ENCODE results near the gene JUND. TPM values are rescaled to one million over a fixed set of nuclear protein-coding genes. Genes with fewer than 3 reads are reported as not detected.

JUND gene
- total RNA-seq, 1 experiment from 2014 or later: 221 TPM

DNA sequence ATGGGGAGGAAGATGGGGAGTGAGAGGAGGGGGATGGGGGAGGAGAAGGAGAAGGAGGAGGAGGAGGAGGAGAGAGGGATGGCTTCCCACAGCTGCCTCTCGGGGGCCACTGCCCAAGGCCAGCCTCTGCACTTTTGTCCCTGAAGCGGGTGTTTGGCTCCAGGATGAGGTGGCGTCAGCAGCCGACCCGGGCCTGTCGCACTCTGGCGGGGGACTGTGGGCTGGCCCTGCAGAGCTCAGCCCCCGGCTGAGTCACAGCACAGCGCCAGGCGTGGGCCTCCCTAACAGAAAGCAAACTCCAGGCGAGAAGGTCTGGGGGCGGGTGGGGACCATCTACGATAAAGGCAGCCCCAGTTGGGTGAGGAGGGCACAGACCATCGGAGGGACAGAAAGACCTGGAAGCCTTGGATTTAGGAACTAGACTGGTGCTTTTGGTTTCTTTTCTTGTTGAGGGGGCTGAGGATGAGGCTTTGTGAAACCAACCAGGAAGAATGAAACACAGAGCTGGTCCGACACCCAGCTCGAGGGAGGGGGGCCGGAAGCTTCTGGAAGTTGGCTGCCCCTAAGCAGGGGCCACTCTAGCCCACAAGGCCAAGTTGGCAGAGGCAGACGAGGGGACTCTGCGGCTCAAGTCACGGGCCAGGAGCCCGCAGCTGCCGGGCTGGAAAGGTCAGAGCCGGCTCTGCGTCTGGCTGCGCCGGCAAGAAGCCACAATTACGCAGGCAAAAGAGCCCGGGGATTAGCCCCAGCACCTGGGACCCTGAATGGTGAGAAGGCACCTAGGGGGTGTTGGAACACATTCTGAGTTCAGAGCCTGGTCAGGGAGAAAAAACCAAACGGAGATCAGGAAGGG is 23.3 kb upstream of the JUND start (continued):
- TF ChIP-seq, protein P1, sequence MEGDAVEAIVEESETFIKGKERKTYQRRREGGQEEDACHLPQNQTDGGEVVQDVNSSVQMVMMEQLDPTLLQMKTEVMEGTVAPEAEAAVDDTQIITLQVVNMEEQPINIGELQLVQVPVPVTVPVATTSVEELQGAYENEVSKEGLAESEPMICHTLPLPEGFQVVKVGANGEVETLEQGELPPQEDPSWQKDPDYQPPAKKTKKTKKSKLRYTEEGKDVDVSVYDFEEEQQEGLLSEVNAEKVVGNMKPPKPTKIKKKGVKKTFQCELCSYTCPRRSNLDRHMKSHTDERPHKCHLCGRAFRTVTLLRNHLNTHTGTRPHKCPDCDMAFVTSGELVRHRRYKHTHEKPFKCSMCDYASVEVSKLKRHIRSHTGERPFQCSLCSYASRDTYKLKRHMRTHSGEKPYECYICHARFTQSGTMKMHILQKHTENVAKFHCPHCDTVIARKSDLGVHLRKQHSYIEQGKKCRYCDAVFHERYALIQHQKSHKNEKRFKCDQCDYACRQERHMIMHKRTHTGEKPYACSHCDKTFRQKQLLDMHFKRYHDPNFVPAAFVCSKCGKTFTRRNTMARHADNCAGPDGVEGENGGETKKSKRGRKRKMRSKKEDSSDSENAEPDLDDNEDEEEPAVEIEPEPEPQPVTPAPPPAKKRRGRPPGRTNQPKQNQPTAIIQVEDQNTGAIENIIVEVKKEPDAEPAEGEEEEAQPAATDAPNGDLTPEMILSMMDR (IDR thresholded peaks at IDR 0.05 in 2 of 3, conservative IDR thresholded peaks at IDR 0.05 in 1 of 3; ENCODE audit: borderline replicate concordance in 1 of 3, insufficient read depth in 1 of 3, low read depth in 2 of 3, low read length in 2 of 3): no peak
- TF ChIP-seq JUND (IDR thresholded peaks at IDR 0.05): no peak

DNA sequence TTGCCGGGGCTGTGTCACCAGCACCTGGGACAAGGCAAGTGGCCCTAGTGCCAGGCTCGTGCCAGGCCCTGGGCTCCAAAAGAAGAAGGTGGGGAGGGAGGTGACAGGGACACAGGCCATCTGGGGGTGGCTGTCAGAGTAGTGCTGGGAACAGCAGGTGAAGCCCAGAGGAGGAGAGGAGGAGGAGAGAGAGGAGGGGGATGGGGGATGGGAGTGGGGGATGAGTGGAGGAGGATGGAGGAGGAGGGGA is 22.7 kb upstream of the JUND start:
- ATAC-seq: peak; percentile 13
- peak overlapping the region; percentile 97 for H3K27ac ChIP-seq (ENCODE audit: low read depth, low read length)

More for the DNA sequence above, 22.7 kb upstream of the JUND start:
- peaks cover 51 to 69% of the 10 kb centered on the region in 2 experiments for H3K4me1 ChIP-seq (ENCODE audit: control insufficient read depth in 1 of 2, insufficient read depth in 2 of 2, low read length in 2 of 2)
- H3K9me3 ChIP-seq (ENCODE audit: control insufficient read depth in 1 of 2, insufficient read depth in 1 of 2, low read depth in 1 of 2, low read length in 2 of 2): no peaks in the 10 kb centered on the region
- no TSS peak for BruUV-seq (replicated peaks)
- H3K27me3 ChIP-seq (ENCODE audit: insufficient read depth, low read length): no peaks in the 10 kb centered on the region
- ChIA-PET POLR2A (interaction anchor here (1.3 to 3.0 kb wide), 8 partner anchors 11 to 29 kb away, joined by 5 to 62 read pairs (median 10); partner anchors contain the start of genes IQCN, JUND and LSM4), CTCF (interaction anchor here (0.7 to 2.1 kb wide), 5 partner anchors 11 to 25 kb away, joined by 4 to 21 read pairs (median 12); partner anchors contain the start of gene LSM4), RAD21 (ENCODE audit: low non-redundant PET in 1 of 2, low total read pairs in 2 of 2, uncharacterized antibody in 2 of 2, unreplicated experiment in 2 of 2) (interaction anchor here (1.2 to 1.3 kb wide), 3 partner anchors 19 to 30 kb away, joined by 3 to 5 read pairs (median 5); partner anchors contain the start of genes IQCN (in 1 of the 2), JUND (in 1 of the 2) and LSM4 (in 1 of the 2))
- no peaks in the 10 kb centered on the region for H3K9me2 ChIP-seq (ENCODE audit: insufficient read depth)
- no peak overlapping the region for H2AFZ ChIP-seq (ENCODE audit: low read depth, low read length, poor library complexity, severe bottlenecking)
- intact Hi-C loops (cut with micrococcal nuclease): loop anchor here (2.0 kb wide), 1 partner anchor 29 kb away; the partner anchor contains the start of gene IQCN
- H3K4me2 ChIP-seq (ENCODE audit: low read length): peak overlapping the region; percentile 79
- peak overlapping the region; percentile 72 for H3K9ac ChIP-seq (ENCODE audit: low read length)
- TF ChIP-seq RAD21 (IDR thresholded peaks at IDR 0.05; ENCODE audit: low read depth) (no peak), TCF7L2 (IDR thresholded peaks at IDR 0.05; ENCODE audit: borderline replicate concordance, extremely low read depth, insufficient read depth, insufficient read length) (no peak), JUND (IDR thresholded peaks at IDR 0.05) (no peak), ZFX (IDR thresholded peaks at IDR 0.05) (no peak), YY1 (IDR thresholded peaks at IDR 0.05; ENCODE audit: extremely low read depth, insufficient replicate concordance, low read depth, low read length) (no peak)
- peaks cover 10 to 26% of the 10 kb centered on the region in 2 experiments; a peak in 2 of 4 replicates for H3K36me3 ChIP-seq (ENCODE audit: control insufficient read depth in 1 of 2, insufficient read depth in 2 of 2, low read length in 2 of 2)
- peak overlapping the region; percentile 46 to 55 for H3K4me3 ChIP-seq (replicated peaks in 1 of 2; ENCODE audit: low read depth in 1 of 2, low read length in 2 of 2)
- H3K79me2 ChIP-seq (ENCODE audit: insufficient read depth, low read length): no peaks in the 10 kb centered on the region
- DNase-seq (ENCODE audit: low read depth, low spot score): no peak
- no peaks in the 10 kb centered on the region for H4K20me1 ChIP-seq (ENCODE audit: insufficient read depth)

Data from HCT116 (cell line).